ENCODE measurements around the gene FAM107B. TPM values are rescaled to one million over a fixed set of nuclear protein-coding genes. Genes with fewer than 3 reads are reported as not detected.
A peak's percentile ranks its signal among the peaks of the same experiment; 100 is the strongest.

Gene FAM107B
- total and polyA plus RNA-seq, 2 experiments from 2014 or later: 11.0 to 17.6 TPM

- Histone ChIP-seq H3K27ac (ENCODE audit: low read depth) (no peak overlapping the region), H2AFZ (peak overlapping the region; percentile 29), H3K4me2 (no peak overlapping the region), H3K79me2 (replicated peaks; ENCODE audit: insufficient read depth) (no peaks in the 10 kb centered on the region), H3K4me3 (no peak overlapping the region), H3K4me1 (ENCODE audit: insufficient read depth) (peaks cover 6% of the 10 kb centered on the region; the same call in 1 of the 2 replicates), H3F3A (replicated peaks; ENCODE audit: low read depth) (no peaks in the 10 kb centered on the region), H3K9me2 (ENCODE audit: insufficient read depth) (no peaks in the 10 kb centered on the region), H3K36me3 (ENCODE audit: insufficient read depth) (no peaks in the 10 kb centered on the region), H4K20me1 (replicated peaks; ENCODE audit: insufficient read depth) (no peaks in the 10 kb centered on the region), H3K27me3 (ENCODE audit: insufficient read depth) (no peaks in the 10 kb centered on the region)
- Mint-ChIP-seq H3K4me3 (no peak overlapping the region), H3K4me1 (peaks cover 11% of the 10 kb centered on the region), H3K27ac (peak overlapping the region; percentile 90; the same call in 1 of the 2 replicates), H3K36me3 (ENCODE audit: low read depth) (no peaks in the 10 kb centered on the region), H3K27me3 (ENCODE audit: insufficient read depth, low read depth, poor library complexity) (peaks cover 1% of the 10 kb centered on the region), H3K9me3 (no peaks in the 10 kb centered on the region)
- no peak for TF ChIP-seq POLR2AphosphoS5 (IDR thresholded peaks at IDR 0.05; ENCODE audit: low read depth)
- TF ChIP-seq CREB1 (CRISPR knock-in tag; IDR thresholded peaks at IDR 0.05; ENCODE audit: low read depth): no peak
- no peak for TF ChIP-seq EZH2 (IDR thresholded peaks at IDR 0.05; ENCODE audit: low read depth, unreplicated experiment)
- no peak for TF ChIP-seq STAT1 (IDR thresholded peaks at IDR 0.05; ENCODE audit: unreplicated experiment)
- no peak for TF ChIP-seq ETS1 (IDR thresholded peaks at IDR 0.05)
- no peak for TF ChIP-seq REST (IDR thresholded peaks at IDR 0.05; ENCODE audit: unreplicated experiment)
- no peak for TF ChIP-seq EZH2phosphoT487 (IDR thresholded peaks at IDR 0.05; ENCODE audit: unreplicated experiment)
- TF ChIP-seq ZNF462 (CRISPR knock-in tag; IDR thresholded peaks at IDR 0.05): no peak
- TF ChIP-seq ZNF114 (CRISPR knock-in tag; IDR thresholded peaks at IDR 0.05): no peak
- DNase-seq (ENCODE audit: low spot score): no peak
- no peak for ATAC-seq
These were observed 157.6 kb downstream of the FAM107B start for GRCh38 chr10:14616955-14617730.

All from GM23338 (cell line).